ENCODE data around the gene BCHE. TPM values are rescaled to one million over a fixed set of nuclear protein-coding genes. Genes with fewer than 3 reads are reported as not detected.

The BCHE gene
- total RNA-seq, 4 donors from 2014 or later = 0.44 to 6.6 (median 1.6) TPM

- Histone ChIP-seq H3K36me3 (no peaks in the 10 kb centered on the region), H3K9me3 (no peaks in the 10 kb centered on the region), H3K4me3 (replicated peaks in 1 of 3) (no peak overlapping the region), H3K27ac (no peak overlapping the region), H3K27me3 (no peaks in the 10 kb centered on the region), H3K4me1 (no peaks in the 10 kb centered on the region)
- intact Hi-C loops (cut with DNase I) = no loop called here
- TF ChIP-seq POLR2A (IDR thresholded peaks at IDR 0.05) (no peak), CTCF (IDR thresholded peaks at IDR 0.05) (no peak)
- WGBS, 2 donors = 87 to 88% methylated on average over 6 of the region's 6 CpGs
- DNase-seq = no peak
These were observed 38.4 kb upstream of the BCHE start for GRCh38 chr3:165875644-165876043.

DNA sequence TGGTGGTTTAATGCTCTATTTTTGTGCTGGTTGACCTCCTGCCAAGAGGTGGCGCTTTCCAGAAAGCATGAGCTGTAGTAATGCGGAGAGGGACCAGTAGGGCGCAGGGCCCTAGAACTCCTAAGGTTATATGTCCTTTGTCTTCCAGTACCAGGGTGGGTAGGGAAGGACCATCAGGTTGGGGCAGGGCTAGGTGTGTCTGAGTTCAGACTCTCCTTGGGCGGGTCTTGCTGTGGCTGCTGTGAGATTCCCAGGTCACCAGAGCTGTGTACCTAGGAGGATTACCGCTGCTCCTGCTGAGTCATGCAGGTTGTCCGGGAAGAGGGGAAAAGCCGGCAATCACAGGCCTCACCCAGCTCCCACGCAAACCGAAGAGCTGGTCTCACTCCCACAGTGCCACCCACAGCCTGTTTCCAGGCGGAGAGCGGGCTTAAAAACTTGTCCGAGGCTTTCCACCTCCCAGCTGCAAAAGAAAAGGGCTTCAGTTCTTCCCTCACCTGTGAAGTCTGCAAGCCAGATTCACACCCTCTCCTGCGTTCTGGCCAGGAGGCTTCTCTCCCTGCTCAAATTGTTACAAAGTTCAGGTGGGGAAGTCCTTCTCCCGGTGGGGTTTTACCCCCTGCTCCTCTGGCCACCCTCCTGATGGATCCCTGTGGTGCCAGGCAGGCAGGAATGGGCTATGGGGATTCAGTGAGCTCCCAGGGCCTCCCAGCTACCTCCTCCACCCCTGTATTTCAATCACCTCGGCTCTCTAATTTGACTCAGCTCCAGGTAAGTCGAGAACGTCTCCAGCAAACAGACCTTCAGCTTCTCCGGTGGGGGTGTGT lies 37.7 kb upstream of the BCHE start:
- no peaks in the 10 kb centered on the region for H3K36me3 ChIP-seq
- no peaks in the 10 kb centered on the region for H3K9me3 ChIP-seq
- no peak for DNase-seq
- no peak for TF ChIP-seq CTCF (IDR thresholded peaks at IDR 0.05)
- TF ChIP-seq POLR2A (IDR thresholded peaks at IDR 0.05) = no peak
- no peaks in the 10 kb centered on the region for H3K4me1 ChIP-seq
- H3K27me3 ChIP-seq = no peaks in the 10 kb centered on the region
- H3K27ac ChIP-seq = no peak overlapping the region
- H3K4me3 ChIP-seq (replicated peaks in 1 of 3) = no peak overlapping the region
- intact Hi-C loops (cut with DNase I) = no loop called here
- whole genome bisulfite sequencing, 2 donors = 79 to 82% methylated on average over 18 of the region's 18 CpGs

DNA sequence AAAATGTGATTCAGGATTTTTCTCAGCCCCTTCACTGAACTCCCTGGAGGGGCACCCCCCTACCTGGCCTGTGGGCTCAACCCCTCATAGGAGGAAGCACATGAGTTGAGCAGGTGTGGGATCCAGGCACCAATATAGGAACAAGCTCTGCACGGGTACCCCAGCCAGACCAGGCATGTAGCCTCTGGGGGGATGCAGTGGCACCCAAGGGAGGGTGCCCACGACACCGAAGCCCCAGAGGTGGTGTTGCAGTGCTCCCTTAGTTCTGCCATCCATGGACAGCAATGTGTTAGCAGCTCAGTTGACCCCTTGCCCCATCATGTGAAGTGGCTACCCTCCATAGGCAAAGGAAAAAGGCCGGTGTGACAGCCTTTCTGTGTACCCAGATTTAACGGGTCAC lies 30.9 kb upstream of the BCHE start:
- H3K36me3 ChIP-seq = no peaks in the 10 kb centered on the region
- H3K27ac ChIP-seq = no peak overlapping the region
- intact Hi-C loops (cut with DNase I) = no loop called here
- no peaks in the 10 kb centered on the region for H3K9me3 ChIP-seq
- no peak for TF ChIP-seq POLR2A (IDR thresholded peaks at IDR 0.05)
- TF ChIP-seq CTCF (IDR thresholded peaks at IDR 0.05) = no peak
- no peaks in the 10 kb centered on the region for H3K4me1 ChIP-seq
- no peak for DNase-seq
- H3K27me3 ChIP-seq = no peaks in the 10 kb centered on the region
- 87 to 94% methylated on average over 4 to 5 of the region's 5 CpGs for WGBS, 2 donors
- no peak overlapping the region for H3K4me3 ChIP-seq (replicated peaks in 1 of 3)

GRCh38 chr3:165859061-165859460 lies 21.8 kb upstream of the BCHE start:
- H3K36me3 ChIP-seq = no peaks in the 10 kb centered on the region
- no peak for TF ChIP-seq POLR2A (IDR thresholded peaks at IDR 0.05)
- no peak for TF ChIP-seq CTCF (IDR thresholded peaks at IDR 0.05)
- 58 to 62% methylated on average over 1 of the region's 1 CpG for WGBS, 2 donors
- DNase-seq = no peak
- intact Hi-C loops (cut with DNase I) = no loop called here
- H3K27me3 ChIP-seq = no peaks in the 10 kb centered on the region
- no peaks in the 10 kb centered on the region for H3K4me1 ChIP-seq
- H3K27ac ChIP-seq = no peak overlapping the region
- no peak overlapping the region for H3K4me3 ChIP-seq (replicated peaks in 1 of 3)
- H3K9me3 ChIP-seq = no peaks in the 10 kb centered on the region

GRCh38 chr3:165855581-165855980 lies 18.4 kb upstream of the BCHE start:
- no peak for DNase-seq
- intact Hi-C loops (cut with DNase I) = no loop called here
- no peaks in the 10 kb centered on the region for H3K4me1 ChIP-seq
- H3K36me3 ChIP-seq = no peaks in the 10 kb centered on the region
- no peak for TF ChIP-seq POLR2A (IDR thresholded peaks at IDR 0.05)
- no peak for TF ChIP-seq CTCF (IDR thresholded peaks at IDR 0.05)
- no peaks in the 10 kb centered on the region for H3K9me3 ChIP-seq
- no peak overlapping the region for H3K27ac ChIP-seq
- no peak overlapping the region for H3K4me3 ChIP-seq (replicated peaks in 1 of 3)
- H3K27me3 ChIP-seq = no peaks in the 10 kb centered on the region

All from thyroid gland (tissue), 4 donors.